Kidney glomerular epithelial cell (primary cell): ENCODE results near the gene CLEC16A.

Experiments
- DNase-seq: peaks from one replicate; lab custom pipeline; 2025; lab: John Stamatoyannopoulos, UW

The CLEC16A gene

DNA sequence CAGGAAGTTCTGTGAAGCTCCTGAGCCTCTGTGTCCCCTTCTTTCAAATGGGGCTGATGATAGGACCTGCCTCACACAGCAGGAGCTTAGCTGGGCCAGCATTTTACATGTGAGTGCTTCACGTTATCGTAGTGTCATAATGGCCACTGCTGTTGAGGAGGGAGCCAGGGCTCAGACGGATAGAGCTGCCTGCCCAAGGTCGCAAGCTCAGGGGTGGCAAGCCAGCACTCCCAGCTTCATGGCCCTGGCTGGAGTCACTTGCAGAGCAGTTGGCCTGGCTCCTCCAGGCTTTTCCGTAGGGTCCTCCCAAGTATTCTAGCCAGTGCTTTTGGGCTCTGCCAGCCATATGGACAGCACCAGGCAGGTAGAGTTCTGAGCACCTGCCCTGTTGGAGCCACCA is 196.5 kb downstream of the CLEC16A start:
- no peak for DNase-seq

DNA sequence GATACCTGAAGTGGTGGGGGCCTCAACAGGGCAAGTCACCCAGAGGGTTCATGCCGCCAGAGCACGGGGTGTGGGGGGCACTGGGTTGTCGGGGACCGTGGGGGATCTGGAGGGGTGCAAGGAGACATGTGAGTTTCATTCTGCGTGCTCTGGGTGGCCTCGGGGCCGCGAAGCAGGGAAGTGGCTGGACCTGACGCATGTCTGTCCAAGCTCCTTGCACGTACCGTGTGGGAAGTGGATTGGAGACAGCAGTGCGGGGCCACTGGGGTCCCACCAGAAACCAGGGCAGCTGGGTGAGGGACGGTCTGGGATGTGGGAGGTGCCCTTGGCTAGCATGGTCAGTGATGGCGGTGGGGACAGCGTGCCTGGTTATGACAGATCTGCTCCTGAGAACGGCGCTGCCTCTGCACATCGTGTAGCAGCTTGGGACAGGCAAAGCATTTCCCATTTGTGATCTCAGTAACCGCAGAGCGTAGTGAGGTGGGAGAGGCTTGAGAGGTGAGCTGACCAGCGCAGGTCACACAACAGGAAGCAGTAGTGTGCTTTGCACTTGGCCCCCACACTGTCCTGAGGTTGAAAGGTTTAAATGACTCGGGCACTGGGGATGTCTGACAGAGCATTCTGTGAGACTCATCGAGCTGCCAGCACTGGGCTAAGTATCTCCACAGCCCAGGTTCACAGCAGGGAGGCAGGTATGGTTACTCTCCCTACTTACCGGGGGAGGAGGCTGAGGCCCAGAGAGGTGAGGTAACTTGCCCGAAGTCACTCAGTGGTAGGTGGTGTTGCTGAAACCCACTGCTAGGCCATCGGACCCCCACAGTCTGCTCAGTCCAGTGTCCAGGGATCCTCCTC is 197.3 kb downstream of the CLEC16A start:
- no peak for DNase-seq

DNA sequence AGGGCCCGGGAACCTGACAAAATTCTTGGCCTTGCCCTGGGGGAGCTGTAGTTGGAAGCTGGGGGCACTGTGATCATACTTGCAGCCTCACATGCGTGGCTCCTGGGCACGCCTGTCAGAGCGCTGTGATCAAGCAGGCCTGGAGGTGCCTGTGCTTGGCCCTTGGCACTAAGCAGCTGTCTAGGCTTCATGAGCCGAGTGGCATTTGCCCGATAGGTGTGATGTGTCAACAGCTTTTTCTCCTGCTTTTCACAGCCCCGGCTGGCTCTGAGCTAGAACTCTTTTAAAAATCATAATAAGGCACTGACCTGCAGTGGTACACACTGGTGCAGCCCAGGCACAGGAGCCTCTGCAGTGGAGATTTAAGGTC is 197.9 kb downstream of the CLEC16A start:
- DNase-seq = no peak

DNA sequence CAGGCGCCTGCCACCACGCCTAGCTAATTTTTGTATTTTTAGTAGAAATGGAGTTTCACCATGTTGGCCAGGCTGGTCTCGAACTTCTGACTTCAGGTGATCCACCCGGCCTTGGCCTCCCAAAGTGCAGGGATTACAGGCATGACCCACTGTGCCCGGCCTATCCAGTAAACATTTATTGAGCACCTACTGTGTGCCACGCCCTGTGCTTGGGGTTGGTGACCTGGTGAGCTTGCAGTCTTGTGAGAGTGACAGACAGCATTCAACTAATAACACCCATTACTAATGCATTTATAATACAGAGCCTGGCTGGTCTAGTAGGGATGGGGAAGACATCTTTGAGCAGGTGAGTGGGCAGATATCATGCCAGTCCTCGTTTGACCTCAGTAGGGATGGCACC is 198.6 kb downstream of the CLEC16A start:
- DNase-seq = no peak

DNA sequence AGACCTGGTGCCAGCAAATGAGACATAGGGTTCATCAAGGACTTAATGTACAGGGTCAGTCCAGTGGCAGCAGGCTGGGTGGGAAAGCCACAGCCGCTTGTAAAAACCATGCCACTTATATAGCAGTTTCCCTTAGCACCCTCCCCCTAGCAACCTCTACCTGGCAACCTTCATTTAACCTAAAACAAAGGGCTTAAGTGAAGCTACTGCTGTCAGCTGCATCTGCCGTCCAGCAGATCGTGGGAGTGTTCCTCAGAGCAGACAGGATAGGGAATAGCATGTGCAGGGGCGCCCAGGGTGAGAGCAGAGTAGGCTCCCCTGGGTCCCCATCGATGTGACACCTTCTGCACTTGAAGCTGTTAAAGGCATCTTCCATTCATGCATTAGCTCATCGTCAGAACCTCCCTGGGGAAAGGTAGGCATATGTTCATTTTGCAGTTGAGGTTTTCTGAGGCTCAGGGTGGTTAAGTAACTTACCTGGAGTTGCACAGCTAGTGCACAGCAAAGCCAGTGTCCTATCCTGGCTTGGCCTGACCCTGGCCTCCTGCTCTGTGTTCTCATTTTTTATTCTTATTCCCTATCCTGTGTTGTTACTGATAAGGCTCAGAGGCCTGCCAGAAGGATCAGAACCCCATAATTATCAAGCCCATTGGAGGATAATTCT is 199.1 kb downstream of the CLEC16A start:
- no peak for DNase-seq

DNA sequence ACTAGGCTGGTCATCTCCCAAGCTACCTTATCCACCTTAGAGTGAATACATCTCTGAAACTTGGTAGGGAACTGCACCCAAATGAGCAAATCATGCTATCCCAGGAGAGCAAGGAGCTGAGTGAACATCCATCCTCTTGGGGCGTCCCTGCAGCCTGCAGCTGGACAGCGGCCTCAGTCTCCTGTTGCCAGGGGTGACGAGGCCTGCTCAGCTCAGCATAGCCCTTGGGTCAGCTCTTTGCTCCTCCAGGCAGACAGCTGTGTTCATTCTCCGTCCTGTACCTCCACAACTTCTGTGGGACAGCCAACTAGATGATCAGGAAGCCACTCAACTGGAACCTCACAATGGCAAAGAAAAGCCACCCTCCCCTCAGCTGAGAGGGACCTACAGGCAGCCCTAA is 199.8 kb downstream of the CLEC16A start:
- DNase-seq = no peak

DNA sequence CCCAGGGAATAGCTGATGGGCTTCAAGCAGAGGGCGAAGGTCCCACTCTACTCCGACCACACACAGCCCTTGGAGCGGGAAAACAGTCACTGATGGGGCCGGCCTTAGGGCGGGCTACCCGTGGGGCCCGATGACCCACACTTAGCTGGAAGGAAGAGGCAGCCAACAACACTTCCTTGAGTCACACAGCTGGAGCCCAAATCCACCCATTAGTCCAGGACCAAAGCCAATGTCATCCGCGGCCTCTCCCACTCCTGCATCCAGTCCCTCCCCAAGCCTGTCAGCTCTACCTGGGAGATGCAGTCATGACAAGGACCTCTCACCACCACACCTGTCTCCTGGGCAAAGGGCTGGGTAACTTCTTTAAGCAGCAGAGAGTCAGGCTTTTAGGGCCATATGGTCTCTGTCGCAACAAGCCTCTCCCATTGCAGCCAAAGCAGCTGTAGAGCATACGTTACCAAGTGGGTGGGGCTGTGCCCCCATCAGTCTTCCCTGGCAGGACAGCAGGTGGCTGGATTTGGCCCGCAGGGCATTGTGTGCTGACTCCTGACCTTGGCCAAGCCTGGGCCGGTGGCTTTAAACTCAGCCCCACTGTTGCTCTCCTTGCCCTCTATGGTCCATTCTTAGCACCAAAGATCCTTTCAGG is 200.9 kb downstream of the CLEC16A start:
- DNase-seq = no peak

DNA sequence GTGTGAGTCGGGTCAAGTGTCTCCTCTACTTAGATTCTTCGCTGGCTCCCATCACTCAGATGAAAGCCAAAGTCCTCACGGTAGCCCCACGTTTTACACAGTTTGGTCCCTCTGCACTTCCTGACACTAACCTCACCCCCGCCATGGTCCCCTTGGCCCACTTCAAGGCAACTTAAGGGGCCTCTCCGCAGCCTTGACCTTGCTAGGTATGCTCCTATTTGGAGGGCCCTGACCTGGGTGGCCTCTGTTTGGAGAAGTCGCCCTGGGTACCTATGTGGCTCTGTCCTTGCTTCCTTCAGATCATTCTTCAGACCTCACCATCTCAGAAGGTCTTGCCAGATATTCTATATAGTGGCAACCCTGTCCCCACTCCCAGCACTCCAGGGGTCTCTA is 201.5 kb downstream of the CLEC16A start:
- no peak for DNase-seq

DNA sequence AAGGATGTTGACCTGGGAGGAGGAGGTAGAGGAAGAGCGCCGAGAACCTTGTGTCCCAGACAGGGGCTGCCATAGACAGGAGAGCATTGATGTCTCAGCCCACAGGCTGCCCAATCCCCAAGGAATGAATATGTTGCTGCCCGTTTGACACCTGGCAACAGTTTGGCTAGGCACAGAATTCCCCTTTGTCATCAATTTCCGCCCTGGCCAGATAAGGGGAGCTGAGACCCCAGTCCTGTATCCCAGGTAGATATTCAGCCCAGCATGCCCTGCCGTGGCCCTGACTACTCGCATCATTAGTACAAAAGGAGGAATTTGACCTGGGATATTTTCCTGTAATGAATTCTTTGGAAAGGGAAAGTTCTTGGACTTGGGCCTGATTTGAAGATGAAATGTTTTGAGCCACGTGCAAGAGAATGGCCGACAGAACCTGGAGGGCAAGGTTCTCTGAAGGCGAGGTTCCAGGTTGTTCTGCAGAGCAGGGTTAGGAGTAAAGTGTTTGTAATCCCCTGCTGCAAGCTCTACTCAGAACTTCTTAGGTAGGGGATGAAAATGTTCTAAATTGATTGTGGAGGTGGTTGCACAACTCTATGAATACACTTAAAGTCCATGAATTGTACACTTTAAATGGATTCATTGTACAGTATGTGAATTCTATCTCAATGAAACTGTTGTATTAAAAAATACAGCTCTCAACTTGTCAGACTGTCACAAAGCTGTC is 202.8 kb downstream of the CLEC16A start:
- no peak for DNase-seq

DNA sequence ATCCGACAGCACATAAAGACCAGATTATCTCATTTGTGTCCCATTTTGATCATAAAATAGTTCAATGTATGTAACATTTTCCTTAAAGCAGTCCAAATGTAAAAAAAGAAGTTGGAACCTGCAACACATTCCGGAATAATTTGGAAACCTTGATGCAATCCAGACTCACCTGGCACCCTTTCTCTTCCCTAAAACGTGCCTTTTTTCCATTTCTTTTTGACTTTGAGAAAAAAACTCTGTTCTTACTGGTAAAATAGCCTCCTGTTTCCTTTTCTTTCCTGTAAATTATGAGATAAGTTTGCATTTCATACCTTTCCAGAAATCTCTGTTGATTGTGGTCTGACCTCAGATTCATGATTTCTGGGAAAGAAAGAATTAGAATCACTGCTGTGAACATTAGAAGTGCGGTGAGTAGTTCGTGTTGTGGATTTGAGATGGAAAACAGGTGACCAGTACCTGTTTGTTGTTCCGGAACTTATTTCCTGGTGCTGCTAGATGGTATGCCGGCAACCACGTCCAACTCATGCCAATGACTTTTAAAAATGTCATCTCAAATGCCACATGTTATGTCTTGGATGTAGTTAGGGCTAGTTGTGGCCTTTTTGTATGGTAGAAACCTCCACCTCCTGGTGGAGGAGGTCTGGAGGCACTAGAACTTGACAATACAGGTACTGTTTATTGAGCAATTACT is 203.5 kb downstream of the CLEC16A start:
- DNase-seq = no peak

DNA sequence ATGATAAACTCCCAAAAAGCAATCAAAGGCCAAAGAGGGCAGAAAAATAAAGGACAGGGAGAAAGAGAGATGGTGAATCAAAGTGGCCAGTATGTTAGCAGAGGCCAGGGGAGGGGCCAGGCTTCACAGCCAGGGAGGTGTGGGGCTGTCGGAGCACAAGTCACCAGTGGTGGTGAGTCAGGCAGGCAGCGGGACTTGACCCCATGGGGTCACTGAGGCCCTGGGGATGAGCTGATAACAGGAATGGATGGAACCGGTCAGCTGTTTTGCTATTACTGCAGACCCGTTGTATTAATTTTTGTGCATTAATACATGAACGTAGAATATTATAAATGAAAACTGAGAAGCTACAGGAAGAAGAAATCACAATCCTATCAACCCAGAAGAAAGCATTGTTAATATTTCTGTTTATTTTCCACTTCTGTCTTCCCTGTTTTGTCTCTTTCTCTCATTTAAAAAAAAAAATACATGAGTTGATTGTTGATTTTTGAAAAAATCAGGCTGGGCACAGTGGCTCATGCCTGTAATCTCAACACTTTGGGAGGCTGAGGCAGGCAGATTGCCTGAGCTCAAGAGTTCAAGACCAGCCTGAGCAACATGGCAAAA is 204.8 kb downstream of the CLEC16A start:
- peak; percentile 12 for DNase-seq

DNA sequence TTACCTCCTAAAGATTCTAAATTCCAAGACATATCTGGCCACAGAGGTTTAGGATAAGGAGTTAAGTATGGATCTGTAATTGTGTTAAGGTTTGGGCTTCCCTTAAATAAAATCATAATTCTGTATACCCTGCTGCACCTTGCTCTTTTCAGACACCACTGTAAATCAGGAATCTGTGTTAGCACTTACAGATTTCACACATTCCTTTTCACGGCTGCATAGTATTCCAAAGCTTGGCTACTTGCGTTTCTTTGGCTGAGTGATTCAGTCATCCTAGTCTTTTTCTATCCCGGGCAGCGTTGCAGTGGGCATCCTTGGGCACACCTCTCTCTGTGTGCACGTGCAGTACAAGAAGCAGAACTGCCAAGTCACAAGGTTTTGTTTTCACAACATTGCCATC is 205.8 kb downstream of the CLEC16A start:
- DNase-seq = no peak

DNA sequence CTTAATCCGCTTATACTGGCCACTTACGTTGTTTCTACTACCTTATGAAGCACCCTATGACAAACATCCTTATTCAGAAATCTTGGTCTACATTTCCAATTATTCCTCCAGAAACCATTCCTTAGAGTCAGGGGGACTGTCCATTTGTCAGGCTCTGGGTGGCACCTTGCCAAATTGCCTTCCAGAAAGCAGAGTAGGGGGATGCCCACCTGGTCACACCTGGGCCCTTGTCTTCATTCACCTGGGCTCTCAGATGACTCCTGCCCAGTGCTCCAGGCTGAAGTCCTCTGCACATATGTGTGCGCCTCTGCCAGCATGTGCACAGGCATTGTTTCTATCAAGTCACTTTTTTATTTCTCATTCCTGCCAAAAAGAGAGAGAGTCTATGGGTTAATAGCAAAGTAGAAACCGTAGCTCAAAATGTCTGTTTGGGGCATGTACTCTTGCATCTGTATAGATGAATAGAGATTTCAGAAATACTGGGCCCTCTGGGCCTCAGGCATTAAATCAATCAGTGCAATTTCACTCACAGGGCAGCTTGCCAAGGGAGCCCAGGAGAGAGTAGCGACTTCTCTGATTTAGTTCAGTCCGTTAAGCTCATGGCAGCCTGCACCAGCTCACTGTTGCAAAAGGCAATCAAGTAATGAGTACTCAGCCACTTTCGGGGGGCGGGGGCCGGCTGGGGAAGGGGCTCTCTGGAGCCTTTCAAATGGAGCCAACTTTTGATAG is 207.0 kb downstream of the CLEC16A start:
- DNase-seq = no peak

DNA sequence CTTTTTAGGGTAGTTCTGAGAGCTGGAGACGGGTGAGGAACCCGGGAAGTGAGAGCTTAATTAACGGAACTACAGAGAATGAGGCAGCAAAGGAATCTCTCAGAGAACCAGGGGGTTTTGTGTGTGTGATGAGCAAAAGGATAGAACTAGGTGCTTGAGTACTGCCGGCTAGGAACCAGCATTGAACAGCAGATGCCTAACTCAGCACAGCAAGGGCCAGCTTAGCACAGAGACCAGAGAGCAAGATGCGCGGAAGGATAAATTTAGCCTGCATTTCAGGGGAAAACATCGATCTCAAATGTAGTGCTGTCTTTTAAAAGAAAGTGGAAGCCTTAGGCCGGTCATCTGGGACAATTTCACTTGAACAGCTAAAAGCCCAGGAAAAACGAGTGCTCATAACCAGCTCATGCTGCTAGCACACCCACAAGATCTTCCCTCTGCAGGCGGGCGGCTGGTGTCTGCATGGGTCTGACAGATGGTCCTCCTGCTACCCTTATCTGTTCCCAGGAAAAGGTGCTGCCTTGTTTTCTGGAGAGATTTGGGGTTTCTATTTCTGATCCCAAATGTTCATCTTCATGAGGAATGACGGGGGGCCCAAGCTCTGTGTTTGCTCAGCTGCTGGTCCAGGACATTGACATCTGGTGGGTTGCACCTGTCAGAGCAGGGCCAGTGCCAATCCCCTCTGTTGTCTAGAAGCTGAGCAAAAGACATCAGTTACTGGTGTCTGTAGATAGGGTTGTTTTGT is 207.7 kb downstream of the CLEC16A start:
- no peak for DNase-seq

DNA sequence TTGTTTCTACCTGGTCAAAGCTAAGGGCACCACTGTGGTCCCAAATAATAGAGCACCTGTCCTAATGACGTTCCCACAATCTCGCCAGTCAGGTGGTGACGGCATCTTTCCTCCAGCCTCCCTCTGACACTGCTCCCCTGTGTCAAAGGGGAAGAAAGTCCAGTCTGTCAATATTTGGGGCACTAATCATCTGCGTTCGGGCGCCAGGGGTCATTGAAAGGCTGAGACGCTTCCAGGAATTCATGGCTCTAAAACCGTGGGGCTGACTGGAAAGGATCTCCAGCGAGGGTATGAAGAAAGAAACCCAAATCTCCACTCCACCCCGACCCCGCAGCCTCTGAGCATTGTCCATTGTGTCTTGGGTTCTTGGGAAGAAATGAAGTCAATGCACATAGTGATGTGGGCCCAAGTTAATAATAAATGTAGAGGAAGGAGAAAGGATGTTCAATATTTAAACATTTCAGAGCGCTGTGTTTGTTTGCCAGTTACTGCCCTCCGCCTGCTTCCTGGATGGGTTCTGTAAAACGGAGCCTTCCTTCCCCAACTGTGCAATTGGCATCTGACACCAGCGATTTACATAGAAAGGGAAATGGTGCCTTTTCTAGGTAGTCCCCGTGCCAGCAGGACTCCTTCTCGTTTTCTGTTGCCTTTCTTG is 208.4 kb downstream of the CLEC16A start:
- no peak for DNase-seq

DNA sequence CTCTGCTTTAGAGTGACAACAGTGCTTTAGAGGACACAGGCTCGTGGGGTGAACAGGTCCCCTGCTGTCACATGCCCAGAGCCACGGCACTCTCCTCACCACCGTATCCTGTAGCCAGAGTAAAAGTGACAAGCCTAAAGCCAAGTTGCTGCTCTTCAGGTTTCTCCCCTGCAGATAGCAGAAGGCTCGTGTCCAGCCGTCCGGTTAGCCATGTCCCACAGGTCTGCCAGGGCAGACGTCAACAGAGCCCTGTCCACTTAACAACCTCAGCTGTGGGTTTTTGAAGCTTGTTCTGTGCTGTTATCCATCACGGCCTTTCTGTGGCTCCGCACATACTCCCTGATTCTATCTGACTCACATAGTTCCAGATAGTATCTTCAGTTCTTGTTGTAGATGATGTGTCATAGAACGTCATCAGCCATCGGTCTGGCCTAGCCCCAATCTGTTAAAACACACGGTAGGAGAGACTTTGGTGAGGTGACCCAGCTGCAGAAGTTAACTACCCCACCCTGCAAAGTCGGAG is 211.0 kb downstream of the CLEC16A start:
- DNase-seq = no peak

DNA sequence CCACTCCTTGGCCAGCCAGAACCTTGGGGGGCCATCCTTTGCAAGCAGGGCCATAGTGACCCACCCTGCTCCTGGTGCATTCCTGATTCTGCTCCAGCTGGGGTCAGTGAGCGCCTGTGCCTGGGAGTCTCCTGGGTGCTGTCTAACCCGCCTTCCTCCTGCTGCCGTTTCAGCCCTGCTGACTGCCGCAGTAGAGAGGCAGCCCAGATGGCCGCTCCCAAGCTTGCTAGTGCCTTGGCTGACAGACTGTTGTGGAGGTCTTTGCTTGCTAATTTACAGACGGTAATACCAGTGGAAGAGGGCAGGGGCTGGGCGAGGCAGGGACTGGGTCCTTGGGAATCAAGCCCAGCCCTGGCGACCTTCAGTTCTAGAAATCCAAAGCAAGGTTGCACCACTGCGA is 212.0 kb downstream of the CLEC16A start:
- no peak for DNase-seq

DNA sequence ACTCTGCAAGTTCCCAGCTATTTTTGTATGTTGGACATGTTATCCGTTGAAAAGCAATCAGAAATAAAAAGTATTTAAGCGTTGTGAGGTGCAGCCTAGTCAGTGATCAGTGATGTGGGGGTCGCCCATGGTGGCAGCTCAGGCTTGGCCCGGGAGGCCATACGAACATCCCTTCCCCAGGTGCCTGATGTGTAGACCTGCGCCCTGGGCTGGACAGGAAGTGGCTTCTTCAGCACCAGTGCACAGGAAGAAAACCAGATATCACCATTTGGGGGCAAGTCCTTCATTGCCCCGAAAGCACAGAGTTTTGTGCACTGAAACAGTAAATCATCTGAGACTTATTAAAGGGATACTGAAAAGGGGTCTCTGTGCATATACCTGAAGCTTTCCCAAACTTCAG is 212.8 kb downstream of the CLEC16A start:
- no peak for DNase-seq

DNA sequence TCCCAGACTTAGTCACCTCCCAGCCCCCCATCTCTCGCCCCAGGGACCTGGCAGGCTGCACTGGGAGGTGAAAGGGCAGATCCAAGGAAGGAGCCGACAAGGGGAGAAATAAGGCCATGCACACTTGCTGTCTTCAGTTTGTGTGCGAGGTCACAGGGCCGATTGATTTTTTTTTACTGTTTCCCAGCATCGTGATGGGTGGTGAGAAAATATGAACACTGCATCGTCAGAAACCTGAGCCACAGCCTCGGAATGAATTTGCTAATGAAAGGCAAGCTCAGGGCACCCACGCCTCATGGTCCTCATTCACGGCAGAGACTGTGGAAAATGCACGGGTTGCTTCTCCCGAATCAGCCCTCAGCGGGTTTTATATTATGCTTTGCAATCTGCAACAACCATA is 213.7 kb downstream of the CLEC16A start:
- DNase-seq = no peak
